Bronchus fibroblast of lung (primary cell): Measurements from ENCODE around the gene ATIC. TPM values are rescaled to one million over a fixed set of nuclear protein-coding genes. Genes with fewer than 3 reads are reported as not detected.

Source experiments
- total RNA-seq: library from RNA; depleted of rRNA; stranded (reverse); fragments of >200 nt; gene quantifications from 2 replicates; pipeline ENCODE4 v1.2.3, GENCODE V29; 2015

ATIC gene
- 46.6 and 51.6 TPM in 2 replicates for total RNA-seq

GRCh38 chr2:215311625-215312396 is at the start of gene ATIC:
TSS of gene ATIC (plus strand) at chr2:215312059. CDS start at chr2:215312143, 84 bp downstream.

Other genes starting within 250 kb of the ATIC start
- gene ABCA12, start 173.4 kb upstream of the ATIC start, total RNA-seq, result under 0.01 TPM in 1 of 2 replicates, not detected in the other
- gene FN1, start 124.0 kb downstream of the ATIC start, total RNA-seq, result 4,600 and 4,893 TPM in 2 replicates